T47D (cell line): ENCODE measurements around the gene PARP1.
A peak's percentile ranks its signal among the peaks of the same experiment; 100 is the strongest.
"Not testable (repeated sequence)": the region's sequence is repeated elsewhere in the genome, so short reads cannot be mapped to it uniquely, and the experiment has no call there.

ENCODE experiments used
- DNase-seq, 2 experiments: peaks; one replicate each; pipeline versions ENCODE4 v3.0.0 to v3.0.0-alpha.2; 2011 to 2012; ENCODE audit warnings: low read depth in 1 of 2, low spot score in 1 of 2
- JUND ChIP-seq: IDR thresholded peaks from 2 replicates; pipeline ENCODE4 v1.6.1; 2012; ENCODE audit warnings: low read depth
- in situ Hi-C: cut with HindIII; loops from 2 replicates; pipeline ENCODE4 v1.10.0; 2016; ENCODE audit warnings: low sequenced_read_pairs, low pct_unique_long_range_greater_than_20kb

The PARP1 gene

DNA sequence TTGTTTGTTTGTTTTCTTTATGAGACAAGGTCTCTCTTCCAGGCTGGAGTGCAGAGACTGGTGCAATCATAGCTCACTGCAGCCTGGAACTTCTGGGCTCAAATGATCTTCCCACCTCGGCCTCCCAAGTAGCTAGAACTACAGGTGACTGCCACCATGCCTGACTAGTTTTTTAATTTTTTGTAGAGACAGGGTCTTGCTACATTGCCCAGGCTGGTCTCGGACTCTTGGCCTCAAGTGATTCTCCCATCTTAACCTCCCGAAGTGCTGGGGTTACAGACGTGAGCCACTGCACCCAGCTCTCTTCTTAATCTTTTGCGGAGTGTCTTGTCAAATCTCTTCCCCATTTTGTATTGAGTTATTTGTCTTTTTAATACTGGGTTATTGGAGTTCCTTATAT is 32.6 kb upstream of the PARP1 start:
- no peak for DNase-seq
- no peak for TF ChIP-seq JUND
- in situ Hi-C loops, result no loop called here

DNA sequence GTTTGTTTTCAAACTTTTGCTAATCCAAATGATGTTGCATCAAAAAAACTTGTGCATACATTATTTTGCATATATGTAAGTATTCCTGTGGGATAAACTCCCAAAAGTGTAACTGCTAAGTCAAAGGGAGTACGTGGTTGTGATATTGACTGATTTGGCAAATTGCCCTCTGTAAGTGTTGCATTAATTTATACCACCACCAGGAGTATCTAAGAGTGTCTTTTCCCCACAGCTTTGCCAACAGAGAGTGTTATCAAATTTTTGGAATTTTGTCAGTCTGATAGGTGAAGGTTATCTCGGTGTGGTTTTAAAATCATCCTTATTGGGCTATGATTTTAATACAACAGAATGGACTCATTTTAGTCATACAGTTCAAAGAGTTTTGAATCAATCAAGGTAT is 30.1 kb upstream of the PARP1 start:
- TF ChIP-seq JUND, result no peak
- DNase-seq, result peak in 1 of 2 experiments; percentile 41
- in situ Hi-C loops, result no loop called here

DNA sequence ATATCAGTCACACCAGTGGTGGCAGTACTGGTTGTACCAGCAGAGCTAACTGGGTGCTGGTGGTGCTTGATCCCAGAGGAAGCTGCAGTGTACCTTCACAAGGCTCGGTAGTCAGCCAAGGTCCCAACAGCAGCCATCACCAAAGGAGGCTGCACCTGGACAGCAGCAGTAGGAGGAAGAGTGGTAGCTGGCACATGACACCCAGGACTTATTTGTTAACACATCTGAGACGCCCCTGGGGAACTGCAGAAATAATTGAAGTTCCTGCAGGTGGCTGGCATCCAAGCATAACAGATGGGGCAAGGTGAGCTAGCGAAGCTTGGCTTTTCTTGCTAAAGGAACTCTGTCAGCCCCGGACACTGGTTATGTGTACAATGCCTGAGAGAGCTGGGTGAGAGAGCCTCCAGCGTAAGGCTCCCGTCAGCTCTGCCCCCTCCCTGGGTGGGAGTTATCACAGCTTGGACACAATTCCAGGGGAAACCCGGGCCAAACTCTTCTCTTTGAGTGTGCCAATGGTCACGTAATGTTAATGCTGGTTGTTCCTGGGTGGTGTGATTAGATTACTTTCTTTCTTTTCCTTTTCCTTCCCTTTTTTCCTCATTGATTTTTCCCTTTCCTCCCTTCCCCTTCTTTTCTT is 29.1 kb upstream of the PARP1 start:
- no peak for TF ChIP-seq JUND
- in situ Hi-C loops, result no loop called here
- DNase-seq, result peak in 1 of 2 experiments; percentile 72

DNA sequence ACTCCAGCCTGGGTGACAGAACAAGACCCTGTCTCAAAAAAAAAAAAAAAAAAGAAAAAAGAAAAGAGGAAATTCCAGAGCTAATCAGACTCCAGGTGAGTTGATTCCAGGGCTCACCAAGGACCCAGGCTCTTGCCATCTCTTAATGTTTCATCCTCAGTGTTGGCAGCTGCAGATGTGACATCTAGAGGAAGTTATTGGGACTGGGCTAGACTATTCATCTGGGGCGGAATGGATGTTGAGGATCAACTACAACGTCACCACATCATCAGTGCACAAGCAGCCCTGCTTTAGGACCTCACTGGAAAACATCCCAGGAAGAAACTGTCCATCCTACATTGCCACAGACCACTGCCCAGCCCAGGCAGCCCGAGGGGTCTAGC is 28.6 kb upstream of the PARP1 start:
- no peak for DNase-seq
- TF ChIP-seq JUND, result no peak
- in situ Hi-C loops, result no loop called here

DNA sequence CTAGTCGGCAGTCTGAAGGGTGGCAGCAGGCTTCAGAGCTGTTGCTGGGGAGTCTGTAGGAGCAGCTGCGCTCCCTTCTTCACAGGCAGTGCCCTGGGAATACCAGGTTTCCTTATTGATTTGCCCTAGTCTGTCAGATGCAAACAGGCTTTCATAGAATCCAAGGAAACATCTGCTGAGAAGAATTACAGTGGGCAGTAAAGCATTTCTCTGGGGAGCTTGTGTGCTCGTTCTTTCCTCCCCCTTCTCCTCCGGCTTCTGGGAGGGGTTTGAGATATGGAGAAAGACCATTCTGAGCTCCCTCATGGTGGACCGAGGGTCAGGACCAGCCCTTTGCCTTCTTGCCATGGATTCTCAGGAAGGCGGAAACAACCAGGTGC is 25.4 kb upstream of the PARP1 start:
- in situ Hi-C loops, result no loop called here
- no peak for TF ChIP-seq JUND
- no peak for DNase-seq

DNA sequence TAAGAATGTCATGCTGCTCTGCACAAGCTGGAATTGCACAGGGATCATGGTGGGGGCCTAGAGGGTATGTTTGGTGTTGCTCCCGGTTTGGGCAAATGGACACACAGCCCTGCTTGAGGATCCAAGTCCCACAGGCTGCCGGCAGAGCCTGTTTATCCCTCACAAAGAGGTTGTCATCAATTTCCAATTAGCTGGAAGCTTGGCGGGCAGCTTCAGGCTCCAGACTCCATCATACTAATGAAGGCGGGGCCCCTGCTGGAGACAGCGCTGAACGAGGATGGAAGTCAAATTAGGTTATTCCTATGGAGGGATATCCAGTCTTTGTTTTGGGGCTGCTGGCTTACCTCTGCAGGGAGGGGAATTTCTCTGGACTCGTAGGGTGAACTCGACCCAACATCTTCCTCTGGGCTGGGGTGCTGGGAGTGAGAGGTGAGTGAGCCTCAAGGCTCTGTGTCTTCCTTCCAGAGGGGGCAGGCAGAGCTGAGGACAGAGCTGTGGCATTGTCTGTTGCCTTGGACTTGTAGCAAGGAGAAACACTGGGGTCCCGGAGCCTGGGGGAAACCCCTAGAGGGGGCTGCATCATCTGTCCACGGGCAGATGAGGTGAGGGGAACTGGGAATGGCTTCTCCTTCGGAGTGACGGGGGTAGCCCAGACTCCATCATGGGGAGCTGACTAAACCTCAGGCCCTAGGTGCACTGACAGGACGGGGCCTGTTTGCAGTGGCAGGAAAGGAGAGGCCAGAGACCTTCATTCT is 24.9 kb upstream of the PARP1 start:
- in situ Hi-C loops, result no loop called here
- TF ChIP-seq JUND, result no peak
- no peak for DNase-seq

DNA sequence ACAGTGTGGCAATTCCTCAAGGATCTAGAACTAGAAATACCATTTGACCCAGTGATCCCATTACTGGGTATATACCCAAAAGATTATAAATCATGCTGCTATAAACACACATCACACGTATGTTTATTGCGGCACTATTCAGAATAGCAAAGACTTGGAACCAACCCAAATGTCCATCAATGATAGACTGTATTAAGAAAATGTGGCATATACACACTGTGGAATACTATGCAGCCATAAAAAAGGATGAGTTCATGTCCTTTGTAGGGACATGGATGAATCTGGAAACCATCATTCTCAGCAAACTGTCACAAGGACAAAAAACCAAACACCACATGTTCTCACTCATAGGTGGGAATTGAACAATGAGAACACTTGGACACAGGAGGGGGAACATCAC is 24.0 kb upstream of the PARP1 start:
- DNase-seq, in situ Hi-C loops: not testable (repeated sequence)

DNA sequence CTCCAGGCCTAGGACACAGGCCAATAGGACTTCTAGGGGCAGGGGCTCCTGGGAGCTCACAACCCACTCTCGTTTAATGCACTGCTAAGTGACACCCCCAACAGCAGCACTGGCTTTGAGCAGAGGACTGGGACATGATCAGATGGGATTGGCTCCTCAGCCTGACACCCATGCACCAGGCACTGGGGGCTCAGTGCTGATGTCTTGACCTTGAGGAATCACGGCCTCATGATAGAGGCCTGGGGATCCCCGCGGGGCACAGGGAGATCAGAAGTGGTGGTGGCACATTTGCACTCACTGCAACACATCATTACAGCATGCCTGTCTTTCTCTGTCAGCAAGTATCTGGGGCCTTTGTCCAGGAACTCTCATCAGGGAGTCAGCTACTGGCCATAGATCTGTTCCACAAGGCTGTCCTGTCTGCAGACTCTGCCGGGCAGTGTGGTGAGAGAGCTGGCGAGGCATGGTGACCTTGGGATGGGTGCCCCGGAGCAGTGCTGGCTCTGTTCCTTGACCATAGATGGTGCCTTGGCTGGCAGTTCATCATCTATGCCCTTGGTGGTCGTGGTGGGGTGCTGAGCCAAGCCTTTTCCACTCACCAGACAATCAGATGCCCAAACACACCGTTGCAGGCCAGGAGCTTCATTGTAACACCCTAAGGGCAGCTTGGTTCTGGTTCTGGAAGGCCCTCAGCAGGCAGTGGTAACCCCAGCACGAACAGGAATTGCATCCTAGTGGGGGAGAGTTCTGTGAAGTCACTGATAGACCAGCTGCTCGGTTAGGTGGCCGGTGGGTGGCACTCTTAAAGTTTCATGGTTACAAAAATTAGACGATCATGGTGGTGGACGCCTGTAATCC is 22.2 kb upstream of the PARP1 start:
- TF ChIP-seq JUND, result no peak
- DNase-seq, result no peak
- in situ Hi-C loops, result no loop called here

DNA sequence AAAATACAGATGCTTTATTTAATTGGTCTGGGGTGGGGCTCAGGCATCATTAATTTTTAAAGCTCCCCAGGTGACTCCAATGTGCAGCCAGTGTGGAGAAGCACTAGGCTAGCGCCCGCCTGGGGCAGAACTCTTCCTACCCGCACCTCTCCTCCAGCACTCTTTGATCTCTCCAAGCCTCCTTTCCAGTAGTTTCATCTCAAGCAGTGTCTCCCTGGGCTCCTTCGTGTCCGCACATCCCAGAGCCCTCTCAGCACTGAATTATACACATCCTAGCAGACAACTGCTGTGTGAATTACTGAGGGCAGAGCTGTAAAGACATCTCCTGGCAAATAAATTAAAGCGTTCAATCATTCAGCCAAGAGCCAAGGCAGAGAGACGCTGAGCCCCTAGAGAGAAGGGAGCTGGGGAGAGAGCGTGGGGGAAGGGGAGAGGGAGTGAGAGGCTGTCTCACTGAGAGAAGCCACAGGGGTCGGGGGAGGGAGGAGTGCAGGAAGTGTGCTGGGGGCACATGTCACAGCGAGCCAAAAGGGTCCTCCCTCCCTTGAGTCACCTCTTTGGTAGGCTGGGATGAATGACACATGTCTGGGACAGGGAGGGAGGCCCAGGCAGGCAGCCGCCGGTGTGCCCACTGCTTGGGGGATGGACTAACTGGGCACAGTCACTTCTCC is 21.0 kb upstream of the PARP1 start:
- TF ChIP-seq JUND, result no peak
- in situ Hi-C loops, result no loop called here
- no peak for DNase-seq

DNA sequence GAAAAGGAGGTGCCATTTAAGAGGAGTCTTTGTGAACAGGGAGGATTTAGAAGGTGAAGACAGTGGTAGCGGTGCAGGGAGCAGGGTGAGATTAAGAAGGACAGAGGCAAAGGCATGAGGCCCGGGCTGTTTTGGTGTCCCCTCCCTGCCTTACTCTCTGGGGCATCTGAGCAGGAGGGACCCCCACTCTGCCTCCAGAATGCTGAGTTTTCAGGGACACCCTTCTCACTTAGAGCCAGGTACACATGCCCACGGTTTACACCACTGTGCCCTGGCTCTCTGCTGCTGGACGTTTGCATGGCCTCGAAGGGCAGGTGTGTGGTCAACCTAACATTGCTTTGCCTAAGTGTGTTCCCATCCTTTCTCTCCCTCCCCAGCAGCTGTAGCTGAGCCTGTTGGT is 20.5 kb upstream of the PARP1 start:
- DNase-seq, result no peak
- no peak for TF ChIP-seq JUND
- in situ Hi-C loops, result no loop called here

DNA sequence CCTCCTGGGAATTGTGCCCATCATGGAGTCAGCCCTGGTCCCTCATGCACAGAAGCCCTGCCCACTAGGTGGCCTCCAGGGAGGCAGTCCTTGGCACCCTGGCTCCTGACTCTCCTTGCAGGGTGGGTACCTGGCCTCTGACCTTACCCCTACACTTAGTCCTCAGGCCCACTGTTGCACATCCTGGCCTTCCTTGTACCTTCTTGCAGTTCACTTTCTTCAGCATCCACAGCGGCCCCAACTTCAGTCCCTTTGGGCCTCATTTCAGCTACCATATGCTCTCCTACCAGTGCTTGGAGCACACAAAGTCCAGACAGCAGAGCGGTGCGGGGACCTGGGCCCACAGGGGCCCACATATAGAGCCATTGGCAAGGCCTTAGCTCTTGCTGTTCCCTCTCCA is 19.2 kb upstream of the PARP1 start:
- DNase-seq, result no peak
- TF ChIP-seq JUND, result no peak
- in situ Hi-C loops, result no loop called here

DNA sequence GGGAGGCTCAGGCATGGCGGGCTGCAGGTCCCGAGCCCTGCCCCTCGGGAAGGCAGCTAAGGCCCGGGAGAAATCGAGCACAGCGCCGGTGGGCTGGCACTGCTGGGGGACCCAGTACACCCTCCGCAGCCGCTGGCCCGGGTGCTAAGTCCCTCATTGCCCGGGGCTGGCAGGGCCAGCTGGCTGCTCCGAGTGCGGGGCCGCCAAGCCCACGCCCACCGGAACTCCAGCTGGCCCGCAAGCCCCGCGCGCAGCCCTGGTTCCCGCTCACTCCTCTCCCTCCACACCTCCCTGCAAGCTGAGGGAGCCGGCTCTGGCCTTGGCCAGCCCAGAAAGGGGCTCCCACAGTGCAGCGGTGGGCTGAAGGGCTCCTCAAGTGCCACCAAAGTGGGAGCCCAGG is 18.5 kb upstream of the PARP1 start:
- in situ Hi-C loops, DNase-seq: not testable (repeated sequence)
